ENCODE measurements around the gene FNDC8.

- TF ChIP-seq NFIC (IDR thresholded peaks at IDR 0.05; ENCODE audit: borderline replicate concordance) (no peak), FOXM1 (IDR thresholded peaks at IDR 0.05; ENCODE audit: low read depth) (no peak), JUND (IDR thresholded peaks at IDR 0.05) (no peak), EZH2phosphoT487 (IDR thresholded peaks at IDR 0.05; ENCODE audit: borderline replicate concordance, low read depth) (no peak), CTCF (IDR thresholded peaks at IDR 0.05) (no peak), USF1 (IDR thresholded peaks at IDR 0.05; ENCODE audit: borderline replicate concordance, low read depth) (no peak), TAF1 (IDR thresholded peaks at IDR 0.05; ENCODE audit: borderline replicate concordance, low read depth, low read length) (no peak)
Observed at GRCh38 chr17:35079547-35080423, 41.6 kb upstream of the FNDC8 start.
